ENCODE data around the gene GBE1. TPM values are rescaled to one million over a fixed set of nuclear protein-coding genes. Genes with fewer than 3 reads are reported as not detected.

GBE1 gene
- total and polyA plus RNA-seq, 9 of the 15 experiments (the other 6 are each of a cell fraction or from before 2014, with no cell fraction given) = 7.9 to 25.6 (median 13.1) TPM

- no peak for TF ChIP-seq BRD9 (IDR thresholded peaks at IDR 0.05; ENCODE audit: low read depth, partially characterized antibody)
- no peak for TF ChIP-seq ZNF41 (CRISPR knock-in tag; conservative IDR thresholded peaks at IDR 0.05)
- TF ChIP-seq FOXJ2 (tag; IDR thresholded peaks at IDR 0.05) = no peak
- peak; percentile 92 for TF ChIP-seq TBP (optimal IDR thresholded peaks at IDR 0.05; ENCODE audit: low read depth, low read length)
- TF ChIP-seq BRF2 (IDR thresholded peaks at IDR 0.05; ENCODE audit: borderline replicate concordance, insufficient read depth, insufficient read length) = no peak
- TF ChIP-seq E4F1 (CRISPR knock-in tag; IDR thresholded peaks at IDR 0.05; ENCODE audit: borderline replicate concordance) = no peak
- peak; percentile 50; the same call in 1 of the 2 replicates for TF ChIP-seq ZBED1 (IDR thresholded peaks at IDR 0.05)
- no peak for TF ChIP-seq SFPQ (IDR thresholded peaks at IDR 0.05; ENCODE audit: low read depth, low read length)
- no peak for TF ChIP-seq NFIX (CRISPR knock-in tag; IDR thresholded peaks at IDR 0.05; ENCODE audit: low read depth)
- peak; percentile 73; the same call in 1 of the 2 replicates for TF ChIP-seq RNF2 (IDR thresholded peaks at IDR 0.05)
- no peak for TF ChIP-seq ZNF699 (CRISPR knock-in tag; IDR thresholded peaks at IDR 0.05; ENCODE audit: insufficient replicate concordance)
- peak; percentile 50 for TF ChIP-seq RB1 (IDR thresholded peaks at IDR 0.05; ENCODE audit: low read depth)
- TF ChIP-seq FOXP1 (CRISPR knock-in tag; IDR thresholded peaks at IDR 0.05) = peak; percentile 59; the same call in 1 of the 2 replicates
- no peak for TF ChIP-seq ZSCAN29 (IDR thresholded peaks at IDR 0.05)
- no peak for TF ChIP-seq RBM14 (IDR thresholded peaks at IDR 0.05; ENCODE audit: borderline replicate concordance, insufficient read depth, low read depth, low read length)
- no peak for TF ChIP-seq TAL1 (IDR thresholded peaks at IDR 0.05)
- TF ChIP-seq ZNF79 (CRISPR knock-in tag; IDR thresholded peaks at IDR 0.05; ENCODE audit: low read depth) = no peak
- no peak for TF ChIP-seq ETS2 (tag; IDR thresholded peaks at IDR 0.05; ENCODE audit: borderline replicate concordance, poor library complexity, severe bottlenecking)
- TF ChIP-seq CREBBP (IDR thresholded peaks at IDR 0.05; ENCODE audit: low read depth, low read length) = no peak
- no peak for TF ChIP-seq CCAR2 (IDR thresholded peaks at IDR 0.05; ENCODE audit: low read depth, low read length)
- TF ChIP-seq FOXK1 (CRISPR knock-in tag; IDR thresholded peaks at IDR 0.05; ENCODE audit: borderline replicate concordance) = no peak
- peak; percentile 79 to 81 for TF ChIP-seq MAZ (CRISPR knock-in tag; conservative IDR thresholded peaks at IDR 0.05 in 1 of 2, IDR thresholded peaks at IDR 0.05 in 1 of 2)
- no peak for TF ChIP-seq RBM34 (IDR thresholded peaks at IDR 0.05; ENCODE audit: borderline replicate concordance, insufficient read depth, low read length)
Observed at GRCh38 chr3:81760924-81761903, at the start of gene GBE1 (continued).
